HepG2 (cell line): ENCODE results near the gene GUSB. TPM values are rescaled to one million over a fixed set of nuclear protein-coding genes. Genes with fewer than 3 reads are reported as not detected.

Experiments
- BRCA1 ChIP-seq: sonication (generic); formaldehyde crosslinking; IDR thresholded peaks from 2 replicates; pipeline ENCODE4 v1.4.0; 2020; ENCODE audit warnings: missing genetic modification reagents
- FOXO1 ChIP-seq: sonication (generic); formaldehyde crosslinking; IDR thresholded peaks from 2 replicates; pipeline ENCODE4 v1.4.0; 2020; ENCODE audit warnings: missing genetic modification reagents
- HNF4A ChIP-seq: sonication (generic); formaldehyde crosslinking; IDR thresholded peaks from 2 replicates; pipeline ENCODE4 v1.4.0; 2020; ENCODE audit warnings: missing genetic modification reagents
- KAT7 ChIP-seq: IDR thresholded peaks from 2 replicates; pipeline ENCODE4 v1.6.1; 2018; ENCODE audit warnings: borderline replicate concordance, missing compliant biosample characterization
- KAT8 ChIP-seq: IDR thresholded peaks from 2 replicates; pipeline ENCODE4 v1.6.1; 2016; ENCODE audit warnings: missing genetic modification reagents, missing compliant biosample characterization
- MAX ChIP-seq: IDR thresholded peaks from 2 replicates; pipeline ENCODE4 v1.6.1; 2012; ENCODE audit warnings: inconsistent platforms
- NR2F6 ChIP-seq, 2 experiments: IDR thresholded peaks; 2 replicates each; pipeline ENCODE4 v1.6.1; 2016; ENCODE audit warnings: antibody characterized with exemption in 1 of 2, mild to moderate bottlenecking in 1 of 2
- PITX1 ChIP-seq: sonication (generic); formaldehyde crosslinking; IDR thresholded peaks from 2 replicates; pipeline ENCODE4 v1.5.1; 2020; ENCODE audit warnings: mild to moderate bottlenecking, missing genetic modification reagents
- PPARG ChIP-seq: conservative IDR thresholded peaks from 2 replicates; pipeline ENCODE4 v1.6.1; 2016; ENCODE audit warnings: missing biosample characterization, missing genetic modification reagents
- TAF1 ChIP-seq: sonication (generic); formaldehyde crosslinking; IDR thresholded peaks from 2 replicates; pipeline ENCODE4 v1.4.0; 2020; ENCODE audit warnings: missing genetic modification reagents
- ZNF124 ChIP-seq: sonication (generic); formaldehyde crosslinking; IDR thresholded peaks from 2 replicates; pipeline ENCODE4 v1.4.0; 2020; ENCODE audit warnings: missing genetic modification reagents
- ZNF143 ChIP-seq: sonication (generic); formaldehyde crosslinking; IDR thresholded peaks from 2 replicates; pipeline ENCODE4 v1.4.0; 2020; ENCODE audit warnings: missing genetic modification reagents
- ZNF761 ChIP-seq: sonication (generic); formaldehyde crosslinking; conservative IDR thresholded peaks from 2 replicates; pipeline ENCODE4 v1.4.0; 2020; ENCODE audit warnings: mild to moderate bottlenecking, missing genetic modification reagents
- polyA plus RNA-seq, 8 experiments: library from polyadenylated mRNA; depleted of rRNA in 3 of 8; stranded (reverse) in 7 of 8; unstranded in 1 of 8; fragments of >200 nt; fragmentation: Illumina TruSeq in 4 of 8; extraction: Trizol in 4 of 8; gene quantifications; 2 replicates each; pipeline versions ENCODE4 v1.2.1 to v1.2.3, GENCODE V29; 2011 to 2016; ENCODE audit warnings: low read depth in 4 of 8, missing spikeins in 1 of 8, mixed read lengths in 1 of 8; ENCODE audit not compliant: insufficient read depth in 1 of 8
- total RNA-seq, 5 experiments: library from RNA; depleted of rRNA; stranded (reverse); fragments of >200 nt; fragmentation: Illumina TruSeq; extraction: Trizol; gene quantifications; 2 replicates each; pipeline ENCODE4 v1.2.3, GENCODE V29; 2016; ENCODE audit warnings: low read depth in 1 of 5
- TF ChIP-seq, protein P1 (sequence below), 2 experiments: IDR thresholded peaks; 2 replicates each; pipeline ENCODE4 v1.6.1; 2011 to 2012; ENCODE audit warnings: low read length in 2 of 2, borderline replicate concordance in 1 of 2, low read depth in 1 of 2, mild to moderate bottlenecking in 1 of 2, moderate library complexity in 1 of 2
- TF ChIP-seq, protein P2 (sequence below): sonication (generic); formaldehyde crosslinking; IDR thresholded peaks from 2 replicates; pipeline ENCODE4 v1.8.1; 2023; ENCODE audit warnings: mild to moderate bottlenecking, missing genetic modification reagents, borderline replicate concordance
- TF ChIP-seq, protein P3 (sequence below): sonication (generic); formaldehyde crosslinking; IDR thresholded peaks from 2 replicates; pipeline ENCODE4 v1.5.1; 2020; ENCODE audit warnings: mild to moderate bottlenecking, moderate library complexity, missing genetic modification reagents
- TF ChIP-seq, protein P4 (sequence below): IDR thresholded peaks from 2 replicates; pipeline ENCODE4 v1.4.0; 2020; ENCODE audit warnings: mild to moderate bottlenecking, missing genetic modification reagents
- TF ChIP-seq, protein P5 (sequence below): IDR thresholded peaks from 2 replicates; pipeline ENCODE4 v1.6.1; 2018; ENCODE audit warnings: missing genetic modification reagents, mild to moderate bottlenecking, missing compliant biosample characterization

GUSB gene
- total and polyA plus RNA-seq, 2 of the 13 experiments (the other 11 are each of a cell fraction or from before 2014, with no cell fraction given): 18.8 to 60.0 TPM

DNA sequence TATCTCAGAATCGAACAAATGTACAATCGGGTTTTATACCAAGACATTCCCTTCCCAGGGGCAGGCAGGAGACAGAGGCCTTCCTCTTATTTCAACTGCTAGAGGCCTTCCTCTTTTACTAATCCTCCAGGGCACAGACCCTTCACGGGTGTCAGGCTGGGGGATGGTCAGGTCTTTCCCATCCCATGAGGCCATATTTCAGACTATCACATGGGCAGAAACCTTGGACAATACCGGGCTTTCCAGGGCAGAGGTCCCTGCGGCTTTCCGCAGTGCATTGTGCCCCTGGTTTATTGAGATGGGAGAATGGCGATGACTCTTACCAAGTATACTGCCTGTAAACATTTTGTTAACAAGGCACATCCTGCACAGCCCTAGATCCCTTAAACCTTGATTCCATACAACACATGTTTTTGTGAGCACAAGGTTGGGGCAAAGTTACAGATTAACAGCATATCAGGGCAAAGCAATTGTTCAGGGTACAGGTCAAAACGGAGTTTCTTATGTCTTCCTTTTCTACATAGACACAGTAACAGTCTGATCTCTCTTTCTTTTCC lies 23.2 kb upstream of the GUSB start (continued):
- TF ChIP-seq, protein P1, sequence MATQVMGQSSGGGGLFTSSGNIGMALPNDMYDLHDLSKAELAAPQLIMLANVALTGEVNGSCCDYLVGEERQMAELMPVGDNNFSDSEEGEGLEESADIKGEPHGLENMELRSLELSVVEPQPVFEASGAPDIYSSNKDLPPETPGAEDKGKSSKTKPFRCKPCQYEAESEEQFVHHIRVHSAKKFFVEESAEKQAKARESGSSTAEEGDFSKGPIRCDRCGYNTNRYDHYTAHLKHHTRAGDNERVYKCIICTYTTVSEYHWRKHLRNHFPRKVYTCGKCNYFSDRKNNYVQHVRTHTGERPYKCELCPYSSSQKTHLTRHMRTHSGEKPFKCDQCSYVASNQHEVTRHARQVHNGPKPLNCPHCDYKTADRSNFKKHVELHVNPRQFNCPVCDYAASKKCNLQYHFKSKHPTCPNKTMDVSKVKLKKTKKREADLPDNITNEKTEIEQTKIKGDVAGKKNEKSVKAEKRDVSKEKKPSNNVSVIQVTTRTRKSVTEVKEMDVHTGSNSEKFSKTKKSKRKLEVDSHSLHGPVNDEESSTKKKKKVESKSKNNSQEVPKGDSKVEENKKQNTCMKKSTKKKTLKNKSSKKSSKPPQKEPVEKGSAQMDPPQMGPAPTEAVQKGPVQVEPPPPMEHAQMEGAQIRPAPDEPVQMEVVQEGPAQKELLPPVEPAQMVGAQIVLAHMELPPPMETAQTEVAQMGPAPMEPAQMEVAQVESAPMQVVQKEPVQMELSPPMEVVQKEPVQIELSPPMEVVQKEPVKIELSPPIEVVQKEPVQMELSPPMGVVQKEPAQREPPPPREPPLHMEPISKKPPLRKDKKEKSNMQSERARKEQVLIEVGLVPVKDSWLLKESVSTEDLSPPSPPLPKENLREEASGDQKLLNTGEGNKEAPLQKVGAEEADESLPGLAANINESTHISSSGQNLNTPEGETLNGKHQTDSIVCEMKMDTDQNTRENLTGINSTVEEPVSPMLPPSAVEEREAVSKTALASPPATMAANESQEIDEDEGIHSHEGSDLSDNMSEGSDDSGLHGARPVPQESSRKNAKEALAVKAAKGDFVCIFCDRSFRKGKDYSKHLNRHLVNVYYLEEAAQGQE (IDR thresholded peaks at IDR 0.05; ENCODE audit: borderline replicate concordance in 1 of 2, low read depth in 1 of 2, low read length in 2 of 2): peak in 1 of 2 experiments; percentile 37; a peak in 1 of 4 replicates
- TF ChIP-seq MAX (peak; percentile 24; the same call in 1 of the 2 replicates), ZNF124 (0 out of 2 replicates have a peak, but pooled peaks have one; percentile 66), HNF4A (CRISPR knock-in tag) (peak; percentile 36; the same call in 1 of the 2 replicates), TAF1 (CRISPR knock-in tag) (peak; percentile 22; the same call in 1 of the 2 replicates), ZNF761 (CRISPR knock-in tag) (0 out of 2 replicates have a peak, but pooled peaks have one; percentile 49), FOXO1 (CRISPR knock-in tag) (peak; percentile 39; the same call in 1 of the 2 replicates), PPARG (CRISPR knock-in tag) (peak; percentile 90), BRCA1 (CRISPR knock-in tag) (0 out of 2 replicates have a peak, but pooled peaks have one; percentile 40), ZNF143 (CRISPR knock-in tag) (peak; percentile 62; the same call in 1 of the 2 replicates), KAT8 (CRISPR knock-in tag) (peak; percentile 50; the same call in 1 of the 2 replicates), KAT7 (CRISPR knock-in tag) (0 out of 2 replicates have a peak, but pooled peaks have one; percentile 55), NR2F6 (IDR thresholded peaks at IDR 0.05) (0 out of 2 replicates have a peak, but pooled peaks have one; percentile 11), NR2F6 (CRISPR knock-in tag; IDR thresholded peaks at IDR 0.05) (peak; percentile 40; the same call in 1 of the 2 replicates), PITX1 (CRISPR knock-in tag) (peak; percentile 47)
- TF ChIP-seq, protein P2, sequence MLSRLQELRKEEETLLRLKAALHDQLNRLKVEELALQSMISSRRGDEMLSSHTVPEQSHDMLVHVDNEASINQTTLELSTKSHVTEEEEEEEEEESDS (CRISPR knock-in tag): 0 out of 2 replicates have a peak, but pooled peaks have one; percentile 49
- TF ChIP-seq, protein P3, sequence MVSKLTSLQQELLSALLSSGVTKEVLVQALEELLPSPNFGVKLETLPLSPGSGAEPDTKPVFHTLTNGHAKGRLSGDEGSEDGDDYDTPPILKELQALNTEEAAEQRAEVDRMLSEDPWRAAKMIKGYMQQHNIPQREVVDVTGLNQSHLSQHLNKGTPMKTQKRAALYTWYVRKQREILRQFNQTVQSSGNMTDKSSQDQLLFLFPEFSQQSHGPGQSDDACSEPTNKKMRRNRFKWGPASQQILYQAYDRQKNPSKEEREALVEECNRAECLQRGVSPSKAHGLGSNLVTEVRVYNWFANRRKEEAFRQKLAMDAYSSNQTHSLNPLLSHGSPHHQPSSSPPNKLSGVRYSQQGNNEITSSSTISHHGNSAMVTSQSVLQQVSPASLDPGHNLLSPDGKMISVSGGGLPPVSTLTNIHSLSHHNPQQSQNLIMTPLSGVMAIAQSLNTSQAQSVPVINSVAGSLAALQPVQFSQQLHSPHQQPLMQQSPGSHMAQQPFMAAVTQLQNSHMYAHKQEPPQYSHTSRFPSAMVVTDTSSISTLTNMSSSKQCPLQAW (CRISPR knock-in tag): peak; percentile 78
- TF ChIP-seq, protein P4, sequence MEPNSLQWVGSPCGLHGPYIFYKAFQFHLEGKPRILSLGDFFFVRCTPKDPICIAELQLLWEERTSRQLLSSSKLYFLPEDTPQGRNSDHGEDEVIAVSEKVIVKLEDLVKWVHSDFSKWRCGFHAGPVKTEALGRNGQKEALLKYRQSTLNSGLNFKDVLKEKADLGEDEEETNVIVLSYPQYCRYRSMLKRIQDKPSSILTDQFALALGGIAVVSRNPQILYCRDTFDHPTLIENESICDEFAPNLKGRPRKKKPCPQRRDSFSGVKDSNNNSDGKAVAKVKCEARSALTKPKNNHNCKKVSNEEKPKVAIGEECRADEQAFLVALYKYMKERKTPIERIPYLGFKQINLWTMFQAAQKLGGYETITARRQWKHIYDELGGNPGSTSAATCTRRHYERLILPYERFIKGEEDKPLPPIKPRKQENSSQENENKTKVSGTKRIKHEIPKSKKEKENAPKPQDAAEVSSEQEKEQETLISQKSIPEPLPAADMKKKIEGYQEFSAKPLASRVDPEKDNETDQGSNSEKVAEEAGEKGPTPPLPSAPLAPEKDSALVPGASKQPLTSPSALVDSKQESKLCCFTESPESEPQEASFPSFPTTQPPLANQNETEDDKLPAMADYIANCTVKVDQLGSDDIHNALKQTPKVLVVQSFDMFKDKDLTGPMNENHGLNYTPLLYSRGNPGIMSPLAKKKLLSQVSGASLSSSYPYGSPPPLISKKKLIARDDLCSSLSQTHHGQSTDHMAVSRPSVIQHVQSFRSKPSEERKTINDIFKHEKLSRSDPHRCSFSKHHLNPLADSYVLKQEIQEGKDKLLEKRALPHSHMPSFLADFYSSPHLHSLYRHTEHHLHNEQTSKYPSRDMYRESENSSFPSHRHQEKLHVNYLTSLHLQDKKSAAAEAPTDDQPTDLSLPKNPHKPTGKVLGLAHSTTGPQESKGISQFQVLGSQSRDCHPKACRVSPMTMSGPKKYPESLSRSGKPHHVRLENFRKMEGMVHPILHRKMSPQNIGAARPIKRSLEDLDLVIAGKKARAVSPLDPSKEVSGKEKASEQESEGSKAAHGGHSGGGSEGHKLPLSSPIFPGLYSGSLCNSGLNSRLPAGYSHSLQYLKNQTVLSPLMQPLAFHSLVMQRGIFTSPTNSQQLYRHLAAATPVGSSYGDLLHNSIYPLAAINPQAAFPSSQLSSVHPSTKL: peak; percentile 80
- TF ChIP-seq, protein P5, sequence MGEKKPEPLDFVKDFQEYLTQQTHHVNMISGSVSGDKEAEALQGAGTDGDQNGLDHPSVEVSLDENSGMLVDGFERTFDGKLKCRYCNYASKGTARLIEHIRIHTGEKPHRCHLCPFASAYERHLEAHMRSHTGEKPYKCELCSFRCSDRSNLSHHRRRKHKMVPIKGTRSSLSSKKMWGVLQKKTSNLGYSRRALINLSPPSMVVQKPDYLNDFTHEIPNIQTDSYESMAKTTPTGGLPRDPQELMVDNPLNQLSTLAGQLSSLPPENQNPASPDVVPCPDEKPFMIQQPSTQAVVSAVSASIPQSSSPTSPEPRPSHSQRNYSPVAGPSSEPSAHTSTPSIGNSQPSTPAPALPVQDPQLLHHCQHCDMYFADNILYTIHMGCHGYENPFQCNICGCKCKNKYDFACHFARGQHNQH (CRISPR knock-in tag): peak; percentile 15; the same call in 1 of the 2 replicates
